Measurements from ENCODE around the gene PRDM1. TPM values are rescaled to one million over a fixed set of nuclear protein-coding genes. Genes with fewer than 3 reads are reported as not detected.

The PRDM1 gene
- total RNA-seq, 4 donors from 2014 or later: 6.4 to 57.8 (median 14.9) TPM

- H3K36me3 ChIP-seq: no peaks in the 10 kb centered on the region
- no peaks in the 10 kb centered on the region for H3K27me3 ChIP-seq
- peaks cover 0 to 5% (median 0%) of the 10 kb centered on the region in 4 donors for H3K4me1 ChIP-seq
- no peaks in the 10 kb centered on the region for H3K9me3 ChIP-seq
- no peak overlapping the region for H3K4me3 ChIP-seq
- DNase-seq: no peak
- TF ChIP-seq POLR2A (IDR thresholded peaks at IDR 0.05): no peak
- TF ChIP-seq CTCF (IDR thresholded peaks at IDR 0.05): no peak
- peak overlapping the region in 1 of 4 donors; percentile 6 for H3K27ac ChIP-seq
These were observed 57.5 kb downstream of the PRDM1 start for GRCh38 chr6:106143665-106144064.

- H3K9me3 ChIP-seq: no peaks in the 10 kb centered on the region
- no peak overlapping the region for H3K27ac ChIP-seq
- no peak for TF ChIP-seq POLR2A (IDR thresholded peaks at IDR 0.05)
- no peak for TF ChIP-seq CTCF (IDR thresholded peaks at IDR 0.05)
- H3K4me1 ChIP-seq: peaks cover 0 to 5% (median 0%) of the 10 kb centered on the region in 4 donors
- no peak for DNase-seq
- H3K4me3 ChIP-seq: no peak overlapping the region
- no peaks in the 10 kb centered on the region for H3K27me3 ChIP-seq
- no peaks in the 10 kb centered on the region for H3K36me3 ChIP-seq
These were observed 59.0 kb downstream of the PRDM1 start for GRCh38 chr6:106145144-106145543.

- peaks cover 0 to 5% (median 0%) of the 10 kb centered on the region in 4 donors for H3K4me1 ChIP-seq
- no peaks in the 10 kb centered on the region for H3K27me3 ChIP-seq
- no peak overlapping the region for H3K4me3 ChIP-seq
- no peak overlapping the region for H3K27ac ChIP-seq
- no peak for DNase-seq
- no peak for TF ChIP-seq POLR2A (IDR thresholded peaks at IDR 0.05)
- no peak for TF ChIP-seq CTCF (IDR thresholded peaks at IDR 0.05)
- no peaks in the 10 kb centered on the region for H3K9me3 ChIP-seq
- no peaks in the 10 kb centered on the region for H3K36me3 ChIP-seq
These were observed 59.6 kb downstream of the PRDM1 start for GRCh38 chr6:106145741-106146227.

GRCh38 chr6:106146852-106147351 is 60.8 kb downstream of the PRDM1 start:
- Histone ChIP-seq H3K9me3 (no peaks in the 10 kb centered on the region), H3K27ac (no peak overlapping the region), H3K27me3 (no peaks in the 10 kb centered on the region), H3K4me3 (no peak overlapping the region), H3K4me1 (peaks cover 0 to 5% (median 0%) of the 10 kb centered on the region in 4 donors), H3K36me3 (no peaks in the 10 kb centered on the region)
- TF ChIP-seq POLR2A (IDR thresholded peaks at IDR 0.05) (no peak), CTCF (IDR thresholded peaks at IDR 0.05) (no peak)
- no peak for DNase-seq

- Histone ChIP-seq H3K27me3 (no peaks in the 10 kb centered on the region), H3K27ac (no peak overlapping the region), H3K9me3 (no peaks in the 10 kb centered on the region), H3K4me3 (no peak overlapping the region), H3K36me3 (no peaks in the 10 kb centered on the region), H3K4me1 (peaks cover 0 to under 1% (median 0%) of the 10 kb centered on the region in 4 donors)
- no peak for TF ChIP-seq CTCF (IDR thresholded peaks at IDR 0.05)
- no peak for TF ChIP-seq POLR2A (IDR thresholded peaks at IDR 0.05)
- no peak for DNase-seq
These were observed 61.3 kb downstream of the PRDM1 start for GRCh38 chr6:106147476-106147875.

Data from Peyer's patch (tissue), 4 donors.